PFSK-1 (cell line): ENCODE results near the gene HBS1L.

Experiments
- FOXP2 ChIP-seq: optimal IDR thresholded peaks from 2 replicates; pipeline ENCODE3; 2011; ENCODE audit warnings: borderline replicate concordance, control low read depth, inconsistent platforms; ENCODE audit not compliant: insufficient read depth; ENCODE audit errors: extremely low read length, extremely low read depth
- POLR2AphosphoS5 ChIP-seq: IDR thresholded peaks from 2 replicates; pipeline ENCODE4 v1.6.1; 2012; ENCODE audit warnings: low read depth, mild to moderate bottlenecking, control low read depth, low read length, moderate library complexity
- REST ChIP-seq, 2 experiments: IDR thresholded peaks; 2 replicates each; pipeline versions ENCODE4 v1.6.1 to v1.8.0; 2011 to 2012; ENCODE audit warnings: low read depth in 2 of 2, low read length in 2 of 2, control low read depth in 1 of 2, inconsistent platforms in 1 of 2, mild to moderate bottlenecking in 1 of 2, moderate library complexity in 1 of 2; ENCODE audit not compliant: insufficient read depth in 1 of 2
- SIN3A ChIP-seq: IDR thresholded peaks from 2 replicates; pipeline ENCODE4 v1.6.1; 2012; ENCODE audit warnings: mild to moderate bottlenecking, low read length, moderate library complexity, borderline replicate concordance; ENCODE audit not compliant: insufficient read depth
- TAF1 ChIP-seq: IDR thresholded peaks from 2 replicates; pipeline ENCODE4 v1.6.1; 2012; ENCODE audit warnings: low read length, control low read depth, borderline replicate concordance; ENCODE audit not compliant: insufficient read depth

Gene HBS1L

DNA sequence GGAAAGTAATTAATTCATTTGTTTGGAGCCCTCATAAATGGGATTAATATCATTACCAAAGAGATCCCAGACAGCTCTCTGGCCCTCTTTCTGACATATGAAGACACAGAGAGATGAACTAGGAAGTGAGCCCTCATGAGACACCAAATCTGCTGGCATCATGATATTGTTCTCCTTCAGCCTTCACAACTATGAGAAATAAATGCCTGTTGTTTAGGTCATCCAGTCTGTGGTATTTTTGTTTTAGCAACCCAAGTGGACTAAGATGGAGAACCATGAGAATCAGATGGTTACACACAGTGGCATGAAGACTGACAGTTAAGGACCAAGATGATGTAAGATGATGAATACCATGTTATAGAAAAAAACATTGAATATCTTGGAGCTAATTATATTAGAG, 16.9 kb upstream of the HBS1L start:
- TF ChIP-seq TAF1 (no peak), FOXP2 (no peak), POLR2AphosphoS5 (no peak), SIN3A (no peak), REST (IDR thresholded peaks at IDR 0.05; ENCODE audit: insufficient read depth in 1 of 2, low read depth in 2 of 2, low read length in 2 of 2) (no peak)

DNA sequence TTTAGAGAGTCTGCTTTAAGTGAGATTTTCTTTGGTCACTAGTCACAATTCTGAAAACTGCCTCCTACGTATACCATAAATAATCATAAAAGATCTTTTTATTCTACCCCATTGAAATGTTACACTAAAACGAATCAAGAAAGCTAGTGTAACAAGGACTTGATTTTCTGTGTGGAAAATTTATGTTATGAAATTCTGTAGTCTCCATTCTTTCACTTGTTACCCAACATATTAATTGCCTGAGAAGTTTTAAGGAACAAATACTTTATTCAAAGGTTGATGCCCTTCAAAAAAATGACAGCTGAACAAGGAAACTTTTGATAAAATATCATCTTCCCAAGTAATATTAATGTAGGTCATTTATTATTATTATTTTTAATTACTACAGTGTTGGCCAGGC, 13.3 kb upstream of the HBS1L start:
- TF ChIP-seq TAF1 (no peak), SIN3A (no peak)

DNA sequence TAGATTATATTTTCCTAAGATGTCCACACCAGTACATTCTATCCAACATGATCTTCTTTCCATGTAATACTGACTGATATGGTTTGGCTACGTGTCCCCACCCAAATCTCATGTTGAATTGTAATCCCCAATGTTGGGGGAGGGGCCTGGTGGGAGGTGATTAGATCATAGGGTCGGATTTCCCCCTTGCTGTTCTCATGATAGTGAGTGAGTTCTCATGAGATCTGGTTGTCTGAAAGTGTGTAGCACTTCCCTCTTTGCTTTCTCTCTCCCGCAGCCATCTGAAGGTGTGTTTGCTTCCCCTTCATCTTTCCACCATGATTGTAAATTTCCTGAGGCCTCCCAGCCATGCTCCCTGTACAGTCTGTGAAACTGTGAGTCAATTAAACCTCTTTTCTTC, 12.2 kb upstream of the HBS1L start:
- TF ChIP-seq FOXP2: no peak
- TF ChIP-seq REST (IDR thresholded peaks at IDR 0.05; ENCODE audit: insufficient read depth in 1 of 2, low read depth in 2 of 2, low read length in 2 of 2): no peak

DNA sequence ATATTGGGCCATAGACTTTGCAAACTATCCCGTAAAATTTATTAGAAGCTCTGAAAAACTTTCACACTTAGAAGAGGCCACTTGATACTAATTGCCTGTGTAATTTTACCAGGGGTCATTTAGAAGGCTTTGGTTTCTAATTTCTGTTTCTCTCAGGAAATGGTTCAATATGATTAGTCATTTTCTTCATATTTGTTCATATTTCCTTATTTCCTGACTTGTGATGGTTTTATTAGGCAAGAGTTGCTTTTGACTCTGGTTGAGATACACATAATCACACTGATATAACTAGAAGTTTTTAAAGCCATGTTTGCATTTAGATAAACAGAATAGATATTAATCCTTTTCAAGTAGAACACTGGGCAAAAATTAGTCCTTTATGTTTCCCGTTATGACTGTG, 11.8 kb upstream of the HBS1L start:
- TF ChIP-seq SIN3A (no peak), FOXP2 (no peak), REST (IDR thresholded peaks at IDR 0.05; ENCODE audit: insufficient read depth in 1 of 2, low read depth in 2 of 2, low read length in 2 of 2) (no peak), TAF1 (no peak), POLR2AphosphoS5 (no peak)

- TF ChIP-seq TAF1 (no peak), FOXP2 (no peak), REST (IDR thresholded peaks at IDR 0.05; ENCODE audit: insufficient read depth in 1 of 2, low read depth in 2 of 2, low read length in 2 of 2) (no peak), SIN3A (no peak), POLR2AphosphoS5 (no peak)
Measured at GRCh38 chr6:135064586-135064985, 10.0 kb upstream of the HBS1L start.
